Measurements from ENCODE around the gene ZDHHC1.

ZDHHC1 gene

DNA sequence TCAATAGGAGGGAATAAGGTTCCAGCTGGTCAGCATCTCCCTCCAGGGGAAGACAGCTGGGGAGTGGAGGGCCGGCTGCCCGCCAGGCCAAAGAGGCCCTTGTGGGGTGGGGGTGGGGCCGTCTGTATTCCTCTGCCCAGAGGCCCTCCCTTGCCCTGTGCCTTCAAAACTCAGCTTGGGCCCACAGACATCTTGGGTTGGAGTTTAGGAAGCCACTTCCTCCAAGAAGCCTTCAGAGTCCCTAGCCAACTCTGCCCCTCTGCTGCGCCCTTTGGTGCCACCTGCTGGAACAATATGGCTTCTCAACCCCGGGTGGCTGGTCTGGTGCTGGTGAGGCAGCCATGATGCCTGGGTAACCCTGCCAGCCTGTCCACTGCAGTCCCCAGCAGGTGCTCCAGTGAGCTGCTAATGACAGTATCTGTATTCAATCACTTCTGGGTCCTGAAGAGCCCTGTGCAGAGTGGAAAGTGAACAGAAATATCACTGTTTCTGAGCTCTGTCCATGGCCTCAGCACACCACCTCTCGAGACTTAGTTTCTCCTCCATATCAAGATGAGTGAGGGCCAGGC, 31.3 kb upstream of the ZDHHC1 start:
- H3K27ac ChIP-seq (replicated peaks) = no peak overlapping the region
- no peak overlapping the region for H3K4me3 ChIP-seq (replicated peaks; ENCODE audit: insufficient read depth, low read length)
- peak; percentile 48; the same call in 1 of the 2 replicates for TF ChIP-seq SPI1 (IDR thresholded peaks at IDR 0.05; ENCODE audit: borderline replicate concordance, low read depth)
- TF ChIP-seq GABPA (IDR thresholded peaks at IDR 0.05; ENCODE audit: low read depth) = no peak
- TF ChIP-seq, protein P1, sequence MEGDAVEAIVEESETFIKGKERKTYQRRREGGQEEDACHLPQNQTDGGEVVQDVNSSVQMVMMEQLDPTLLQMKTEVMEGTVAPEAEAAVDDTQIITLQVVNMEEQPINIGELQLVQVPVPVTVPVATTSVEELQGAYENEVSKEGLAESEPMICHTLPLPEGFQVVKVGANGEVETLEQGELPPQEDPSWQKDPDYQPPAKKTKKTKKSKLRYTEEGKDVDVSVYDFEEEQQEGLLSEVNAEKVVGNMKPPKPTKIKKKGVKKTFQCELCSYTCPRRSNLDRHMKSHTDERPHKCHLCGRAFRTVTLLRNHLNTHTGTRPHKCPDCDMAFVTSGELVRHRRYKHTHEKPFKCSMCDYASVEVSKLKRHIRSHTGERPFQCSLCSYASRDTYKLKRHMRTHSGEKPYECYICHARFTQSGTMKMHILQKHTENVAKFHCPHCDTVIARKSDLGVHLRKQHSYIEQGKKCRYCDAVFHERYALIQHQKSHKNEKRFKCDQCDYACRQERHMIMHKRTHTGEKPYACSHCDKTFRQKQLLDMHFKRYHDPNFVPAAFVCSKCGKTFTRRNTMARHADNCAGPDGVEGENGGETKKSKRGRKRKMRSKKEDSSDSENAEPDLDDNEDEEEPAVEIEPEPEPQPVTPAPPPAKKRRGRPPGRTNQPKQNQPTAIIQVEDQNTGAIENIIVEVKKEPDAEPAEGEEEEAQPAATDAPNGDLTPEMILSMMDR (IDR thresholded peaks at IDR 0.05; ENCODE audit: insufficient read depth, low read length) = peak; percentile 75
- H3K27me3 ChIP-seq (ENCODE audit: insufficient read depth, poor library complexity, severe bottlenecking) = no peaks in the 10 kb centered on the region
- peak; percentile 49 to 82 for DNase-seq (ENCODE audit: low read depth in 1 of 2, low spot score in 1 of 2)

DNA sequence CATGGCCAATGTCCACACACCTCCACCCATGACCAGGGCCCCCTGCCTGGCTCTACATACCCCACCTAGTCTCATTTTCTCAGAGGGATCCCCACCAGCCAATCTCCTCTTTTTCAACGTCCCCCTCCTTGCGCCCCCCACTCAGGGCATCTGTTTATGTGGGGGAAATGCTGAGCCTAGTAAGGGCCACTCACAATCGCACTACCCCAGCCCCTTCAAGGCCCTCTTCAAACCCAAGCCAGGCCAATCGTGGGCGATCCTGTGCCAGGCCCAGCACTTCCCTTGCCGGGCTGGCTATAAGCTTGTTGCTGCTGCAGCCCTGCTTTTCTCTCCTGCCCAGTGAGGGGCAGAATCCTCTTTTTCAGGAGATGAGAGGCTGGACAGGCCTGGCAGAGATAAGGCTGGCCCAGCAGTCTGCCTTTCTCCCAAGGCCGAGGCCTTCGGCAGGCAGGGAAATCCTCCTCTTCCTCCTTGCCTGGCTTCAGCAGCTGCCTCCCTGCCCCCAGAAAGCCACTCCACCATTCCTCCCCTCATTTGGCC, 30.8 kb upstream of the ZDHHC1 start:
- no peak for TF ChIP-seq SPI1 (IDR thresholded peaks at IDR 0.05; ENCODE audit: borderline replicate concordance, low read depth)
- no peak for TF ChIP-seq GABPA (IDR thresholded peaks at IDR 0.05; ENCODE audit: low read depth)
- TF ChIP-seq, protein P2, sequence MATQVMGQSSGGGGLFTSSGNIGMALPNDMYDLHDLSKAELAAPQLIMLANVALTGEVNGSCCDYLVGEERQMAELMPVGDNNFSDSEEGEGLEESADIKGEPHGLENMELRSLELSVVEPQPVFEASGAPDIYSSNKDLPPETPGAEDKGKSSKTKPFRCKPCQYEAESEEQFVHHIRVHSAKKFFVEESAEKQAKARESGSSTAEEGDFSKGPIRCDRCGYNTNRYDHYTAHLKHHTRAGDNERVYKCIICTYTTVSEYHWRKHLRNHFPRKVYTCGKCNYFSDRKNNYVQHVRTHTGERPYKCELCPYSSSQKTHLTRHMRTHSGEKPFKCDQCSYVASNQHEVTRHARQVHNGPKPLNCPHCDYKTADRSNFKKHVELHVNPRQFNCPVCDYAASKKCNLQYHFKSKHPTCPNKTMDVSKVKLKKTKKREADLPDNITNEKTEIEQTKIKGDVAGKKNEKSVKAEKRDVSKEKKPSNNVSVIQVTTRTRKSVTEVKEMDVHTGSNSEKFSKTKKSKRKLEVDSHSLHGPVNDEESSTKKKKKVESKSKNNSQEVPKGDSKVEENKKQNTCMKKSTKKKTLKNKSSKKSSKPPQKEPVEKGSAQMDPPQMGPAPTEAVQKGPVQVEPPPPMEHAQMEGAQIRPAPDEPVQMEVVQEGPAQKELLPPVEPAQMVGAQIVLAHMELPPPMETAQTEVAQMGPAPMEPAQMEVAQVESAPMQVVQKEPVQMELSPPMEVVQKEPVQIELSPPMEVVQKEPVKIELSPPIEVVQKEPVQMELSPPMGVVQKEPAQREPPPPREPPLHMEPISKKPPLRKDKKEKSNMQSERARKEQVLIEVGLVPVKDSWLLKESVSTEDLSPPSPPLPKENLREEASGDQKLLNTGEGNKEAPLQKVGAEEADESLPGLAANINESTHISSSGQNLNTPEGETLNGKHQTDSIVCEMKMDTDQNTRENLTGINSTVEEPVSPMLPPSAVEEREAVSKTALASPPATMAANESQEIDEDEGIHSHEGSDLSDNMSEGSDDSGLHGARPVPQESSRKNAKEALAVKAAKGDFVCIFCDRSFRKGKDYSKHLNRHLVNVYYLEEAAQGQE (IDR thresholded peaks at IDR 0.05; ENCODE audit: insufficient replicate concordance, low read depth) = no peak
- TF ChIP-seq, protein P1 (IDR thresholded peaks at IDR 0.05; ENCODE audit: insufficient read depth, low read length) = no peak
- no peak for TF ChIP-seq POLR2AphosphoS5 (IDR thresholded peaks at IDR 0.05; ENCODE audit: low read depth)
- no peaks in the 10 kb centered on the region for H3K27me3 ChIP-seq (ENCODE audit: insufficient read depth, poor library complexity, severe bottlenecking)
- DNase-seq (ENCODE audit: low read depth in 1 of 2, low spot score in 1 of 2) = no peak
- H3K27ac ChIP-seq (replicated peaks) = no peak overlapping the region
- H3K4me3 ChIP-seq (replicated peaks; ENCODE audit: insufficient read depth, low read length) = no peak overlapping the region

GRCh38 chr16:67445913-67446907, 29.9 kb upstream of the ZDHHC1 start:
- H3K4me3 ChIP-seq (replicated peaks; ENCODE audit: insufficient read depth, low read length) = no peak overlapping the region
- no peaks in the 10 kb centered on the region for H3K27me3 ChIP-seq (ENCODE audit: insufficient read depth, poor library complexity, severe bottlenecking)
- DNase-seq (ENCODE audit: low read depth in 1 of 2, low spot score in 1 of 2) = no peak
- TF ChIP-seq, protein P2 (IDR thresholded peaks at IDR 0.05; ENCODE audit: insufficient replicate concordance, low read depth) = no peak
- TF ChIP-seq, protein P1 (IDR thresholded peaks at IDR 0.05; ENCODE audit: insufficient read depth, low read length) = no peak
- no peak for TF ChIP-seq SPI1 (IDR thresholded peaks at IDR 0.05; ENCODE audit: borderline replicate concordance, low read depth)
- TF ChIP-seq POLR2AphosphoS5 (IDR thresholded peaks at IDR 0.05; ENCODE audit: low read depth) = no peak
- TF ChIP-seq GABPA (IDR thresholded peaks at IDR 0.05; ENCODE audit: low read depth) = no peak
- H3K27ac ChIP-seq (replicated peaks) = no peak overlapping the region
